Heart right ventricle (tissue), 16 donors: ENCODE results near the gene P4HA2. TPM values are rescaled to one million over a fixed set of nuclear protein-coding genes. Genes with fewer than 3 reads are reported as not detected.
A peak's percentile ranks its signal among the peaks of the same experiment; 100 is the strongest.

Experiments used
- ATAC-seq, 8 donors: fragments of 200-7000 bp; cut with Tn5 transposase; one replicate each; pipeline ENCODE4 v1.9.1; 2020; ENCODE audit warnings: mild to moderate bottlenecking in 8 of 8, moderate library complexity in 8 of 8, moderate number of reproducible peaks in 1 of 8
- DNase-seq, 2 donors: peaks; one replicate each; pipeline ENCODE4 v3.0.0-alpha.2; 2020
- H3K27ac ChIP-seq, 10 donors: fragments of 200-600 bp; sonication (generic) in 2 of 10; one replicate each; pipeline versions ENCODE4 v1.5.0 to v1.8.0; 2020 to 2022; ENCODE audit warnings: mild to moderate bottlenecking in 3 of 10
- H3K27me3 ChIP-seq, 7 donors: fragments of 200-600 bp; one replicate each; pipeline ENCODE4 v1.8.0; 2021 to 2022; ENCODE audit warnings: mild to moderate bottlenecking in 2 of 7
- H3K36me3 ChIP-seq, 9 donors: fragments of 200-600 bp; sonication (generic) in 1 of 9; one replicate each; pipeline versions ENCODE4 v1.5.0 to v1.8.0; 2020 to 2022; ENCODE audit warnings: mild to moderate bottlenecking in 2 of 9
- H3K4me1 ChIP-seq, 9 donors: fragments of 200-600 bp; sonication (generic) in 1 of 9; one replicate each; pipeline versions ENCODE4 v1.5.0 to v1.8.0; 2020 to 2022; ENCODE audit warnings: mild to moderate bottlenecking in 4 of 9
- H3K4me3 ChIP-seq, 10 donors: fragments of 200-600 bp; sonication (generic) in 2 of 10; one replicate each; pipeline versions ENCODE4 v1.5.0 to v1.8.0; 2020 to 2022; ENCODE audit warnings: mild to moderate bottlenecking in 7 of 10, moderate library complexity in 2 of 10
- H3K9me3 ChIP-seq, 11 donors: fragments of 200-600 bp in 10 of 11; sonication (generic) in 2 of 11; one replicate each; pipeline versions ENCODE4 v1.5.0 to v1.8.0; 2013 to 2022; ENCODE audit warnings: mild to moderate bottlenecking in 2 of 11, control low read depth in 1 of 11, moderate library complexity in 1 of 11
- WGBS, 2 donors: extraction: QIAGEN DNeasy Blood & Tissue Kit; methylation state at CpG; one replicate each; pipeline ENCODE4 v1.1.7; 2013; ENCODE audit warnings: inconsistent platforms in 1 of 2; 5-methylcytosine and 5-hydroxymethylcytosine counted together
- intact Hi-C, 10 donors: fragments of 100-400 bp; cut with DNase I; formaldehyde crosslinking; loops; one replicate each; pipeline versions ENCODE4 v1.11.1 to v1.14.2; 2022
- long read RNA-seq, 3 donors: library from polyadenylated mRNA; unstranded; transcript quantifications; one replicate each; pipeline ENCODE4 v2.0.0, GENCODE V29; 2020 to 2021
- polyA plus RNA-seq, 2 donors: library from polyadenylated mRNA; stranded (reverse); fragments of 200-250 nt; gene quantifications; one replicate each; pipeline ENCODE4 v1.2.3, GENCODE V29; 2013
- total RNA-seq, 10 donors: library from RNA; stranded (reverse); fragmentation: NEBNext Ultra II Directional in 3 of 10; extraction: Animal tissue kit (Norgen Biotek cat#: 25700) in 3 of 10; gene quantifications; one replicate each; pipeline versions ENCODE4 v1.2.1 to v1.2.4, GENCODE V29; 2021 to 2023
- TF ChIP-seq, protein P1 (sequence below), 9 donors: fragments of 200-600 bp; sonication (generic) in 2 of 9; IDR thresholded peaks; one replicate each; pipeline versions ENCODE4 v1.5.0 to v1.8.0; 2021 to 2022; ENCODE audit warnings: antibody characterized with exemption in 9 of 9, mild to moderate bottlenecking in 5 of 9, moderate library complexity in 1 of 9
- donor health status: Arrhythmogenic right ventricular cardiomyopathy.
- donor health status: ischemic (EF 13 %, LVEDD 7.1; RV severe dilation, severe dysfunction).
- donor health status: healthy with polysubstance abuse.
- donor health status: DM: no; HTN: yes; CAD: no.
- donor health status: DM: no; HTN: no; CAD: no.
- donor health status: ischemic (EF 25% LVEDD 6.9; RV normal size, moderate dysfunction).
- donor health status: ischemic (EF 25% LVEDD 5.7; RV mildly dilated, moderate dysfunction).
- donor health status: healthy.
- donor health status: DM: yes; HTN: yes; CAD: no.
- donor health status: Ischemic cardiomyopathy.
- donor health status: ischemic (EF 35%, LVEDD 5.7; RV mildly dilated, moderate dysfunction).
- donor health status: nonischemic (EF 11% LVEDD 7.7; RV severe dilation, severe dysfunction).
- donor health status: DM: yes; HTN: yes; CAD: no.
- donor health status: PGD.
- donor health status: ischemic (EF 29% LVEDD 5.4; RV normal size, mild dysfunction).
- donor health status: nonischemic (EF 23%, LVEDD 6.1; RV moderate dilation, normal function).

The P4HA2 gene
- total RNA-seq (10 to 100 TPM; 35.0 to 77.1 (median 52.4) TPM), polyA plus RNA-seq (10 to 100 TPM; 27.2 to 97.0 TPM)
- long read RNA-seq, donor 1, transcript P4HA2-202 (15 exons, 2,313 nt) = major isoform, 38 of 87 reads
- long read RNA-seq, donor 1, partial matches to known transcripts = 13 of 87 reads
- long read RNA-seq, donor 1, other reads (novel, unspliced or antisense) = 31 of 87 reads
- long read RNA-seq, donor 2, transcript P4HA2-202 (15 exons, 2,313 nt) = major isoform, 48 of 168 reads
- long read RNA-seq, donor 2, transcript P4HA2-201 (16 exons, 2,230 nt) = minor isoform, 12 of 168 reads
- long read RNA-seq, donor 2, partial matches to known transcripts = 25 of 168 reads
- long read RNA-seq, donor 2, other reads (novel, unspliced or antisense) = 75 of 168 reads
- long read RNA-seq, donor 3, transcript P4HA2-201 (16 exons, 2,230 nt) = minor isoform, 12 of 354 reads
- long read RNA-seq, donor 3, transcript P4HA2-203 (16 exons, 2,223 nt) = minor isoform, 9 of 354 reads
- long read RNA-seq, donor 3, transcript P4HA2-202 (15 exons, 2,313 nt) = major isoform, 155 of 354 reads
- long read RNA-seq, donor 3, partial matches to known transcripts = 108 of 354 reads
- long read RNA-seq, donor 3, other reads (novel, unspliced or antisense) = 65 of 354 reads

DNA sequence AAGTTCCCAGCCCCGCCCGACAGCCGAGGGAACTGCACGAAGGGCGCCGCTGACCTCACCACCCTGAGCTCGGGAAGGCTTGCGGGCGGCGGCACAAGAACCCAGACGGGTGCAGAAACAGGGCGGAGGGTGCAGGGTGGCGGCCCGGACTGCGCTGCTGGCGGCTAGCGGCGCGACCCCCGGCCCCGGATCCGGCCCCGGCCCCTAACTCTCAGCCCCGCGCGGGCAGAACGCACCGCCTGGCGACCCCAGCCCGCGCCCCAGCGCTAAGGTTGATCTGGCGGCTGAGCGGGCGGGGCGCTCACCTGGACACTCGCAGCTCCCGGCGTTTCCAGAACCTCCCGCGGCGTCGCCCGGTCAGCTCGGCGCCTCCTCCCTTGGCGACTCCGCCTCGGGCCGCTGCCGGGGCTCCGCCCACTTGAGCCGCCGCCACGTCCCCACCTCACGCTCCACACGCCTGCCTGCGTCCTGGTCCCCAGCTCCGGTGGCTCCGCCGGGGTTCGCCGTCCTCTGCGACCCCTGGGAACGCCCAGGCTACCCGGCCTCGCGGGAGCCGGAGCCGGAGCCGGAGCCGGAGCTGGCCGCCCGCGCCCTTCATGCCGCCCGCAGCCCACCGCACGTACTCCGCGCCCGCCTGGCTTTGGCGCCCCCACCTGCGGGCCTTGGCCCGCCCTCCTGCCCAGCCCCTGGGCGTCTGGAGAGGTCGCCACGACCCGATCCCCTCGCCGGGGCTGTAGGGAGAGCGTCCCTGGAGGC is at the start of gene P4HA2:
TSS of gene P4HA2 (minus strand) at position 369 of the 756 bp plus-strand sequence. CDS start 9,227 bp downstream, outside the sequence.
- H3K36me3 ChIP-seq = no peaks in the 10 kb centered on the region
- ATAC-seq = peak; percentile 79 to 92 (median 88)
- TF ChIP-seq, protein P1, sequence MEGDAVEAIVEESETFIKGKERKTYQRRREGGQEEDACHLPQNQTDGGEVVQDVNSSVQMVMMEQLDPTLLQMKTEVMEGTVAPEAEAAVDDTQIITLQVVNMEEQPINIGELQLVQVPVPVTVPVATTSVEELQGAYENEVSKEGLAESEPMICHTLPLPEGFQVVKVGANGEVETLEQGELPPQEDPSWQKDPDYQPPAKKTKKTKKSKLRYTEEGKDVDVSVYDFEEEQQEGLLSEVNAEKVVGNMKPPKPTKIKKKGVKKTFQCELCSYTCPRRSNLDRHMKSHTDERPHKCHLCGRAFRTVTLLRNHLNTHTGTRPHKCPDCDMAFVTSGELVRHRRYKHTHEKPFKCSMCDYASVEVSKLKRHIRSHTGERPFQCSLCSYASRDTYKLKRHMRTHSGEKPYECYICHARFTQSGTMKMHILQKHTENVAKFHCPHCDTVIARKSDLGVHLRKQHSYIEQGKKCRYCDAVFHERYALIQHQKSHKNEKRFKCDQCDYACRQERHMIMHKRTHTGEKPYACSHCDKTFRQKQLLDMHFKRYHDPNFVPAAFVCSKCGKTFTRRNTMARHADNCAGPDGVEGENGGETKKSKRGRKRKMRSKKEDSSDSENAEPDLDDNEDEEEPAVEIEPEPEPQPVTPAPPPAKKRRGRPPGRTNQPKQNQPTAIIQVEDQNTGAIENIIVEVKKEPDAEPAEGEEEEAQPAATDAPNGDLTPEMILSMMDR (IDR thresholded peaks at IDR 0.05) = peak in 4 of 9 donors; percentile 2 to 40 (median 23)
- 0 to 1% methylated on average over 79 to 92 of the region's 92 CpGs for WGBS, 2 donors
- DNase-seq = peak; percentile 80 to 87
- H3K27ac ChIP-seq = peak within 1 kb of the TSS; percentile 77 to 99 (median 94)
- H3K4me1 ChIP-seq = peaks cover 29 to 62% (median 44%) of the 10 kb centered on the region in 9 donors
- H3K27me3 ChIP-seq = peaks cover 0 to 16% (median 0%) of the 10 kb centered on the region in 7 donors
- no peaks in the 10 kb centered on the region for H3K9me3 ChIP-seq
- H3K4me3 ChIP-seq = peak within 1 kb of the TSS; percentile 59 to 98 (median 88)
- intact Hi-C loops = loop anchor here in 3 of 10 donors (5.0 kb wide), 3 partner anchors 35 to 65 kb away; partner anchors contain the start of gene SLC22A4 (in 2 of the 3)

DNA sequence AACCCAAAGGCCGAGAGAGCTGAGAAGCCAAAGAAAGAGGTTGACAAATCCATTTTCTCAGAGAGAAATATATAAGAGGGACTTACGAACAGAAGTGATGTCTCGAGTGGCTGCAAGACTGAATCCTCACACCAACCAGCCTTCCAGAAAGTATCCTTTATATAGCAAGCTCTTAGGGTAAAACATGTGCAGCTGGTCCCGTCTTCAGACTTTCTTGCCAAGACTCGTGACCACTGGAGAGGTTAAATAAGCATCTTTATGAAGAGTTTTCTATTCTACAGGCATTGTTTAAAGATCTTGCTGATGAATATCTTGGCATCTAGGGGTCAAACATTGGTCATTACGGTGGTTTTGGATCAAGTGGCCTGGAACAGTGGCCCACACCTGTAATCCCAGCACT is 49.6 kb upstream of the P4HA2 start:
- TF ChIP-seq, protein P1 (IDR thresholded peaks at IDR 0.05) = no peak
- peaks cover 0 to 11% (median 0%) of the 10 kb centered on the region in 9 donors for H3K4me1 ChIP-seq
- DNase-seq (no peak), ATAC-seq (no peak)
- 79 to 88% methylated on average over 6 of the region's 6 CpGs for WGBS, 2 donors
- no peaks in the 10 kb centered on the region for H3K27me3 ChIP-seq
- no peaks in the 10 kb centered on the region for H3K9me3 ChIP-seq
- intact Hi-C loops = loop anchor here in 2 of 10 donors (10.0 kb wide), 3 partner anchors 92 to 228 kb away; no protein-coding TSS in a partner anchor
- no peaks in the 10 kb centered on the region for H3K36me3 ChIP-seq
- H3K4me3 ChIP-seq = no peak overlapping the region
- H3K27ac ChIP-seq = no peak overlapping the region

DNA sequence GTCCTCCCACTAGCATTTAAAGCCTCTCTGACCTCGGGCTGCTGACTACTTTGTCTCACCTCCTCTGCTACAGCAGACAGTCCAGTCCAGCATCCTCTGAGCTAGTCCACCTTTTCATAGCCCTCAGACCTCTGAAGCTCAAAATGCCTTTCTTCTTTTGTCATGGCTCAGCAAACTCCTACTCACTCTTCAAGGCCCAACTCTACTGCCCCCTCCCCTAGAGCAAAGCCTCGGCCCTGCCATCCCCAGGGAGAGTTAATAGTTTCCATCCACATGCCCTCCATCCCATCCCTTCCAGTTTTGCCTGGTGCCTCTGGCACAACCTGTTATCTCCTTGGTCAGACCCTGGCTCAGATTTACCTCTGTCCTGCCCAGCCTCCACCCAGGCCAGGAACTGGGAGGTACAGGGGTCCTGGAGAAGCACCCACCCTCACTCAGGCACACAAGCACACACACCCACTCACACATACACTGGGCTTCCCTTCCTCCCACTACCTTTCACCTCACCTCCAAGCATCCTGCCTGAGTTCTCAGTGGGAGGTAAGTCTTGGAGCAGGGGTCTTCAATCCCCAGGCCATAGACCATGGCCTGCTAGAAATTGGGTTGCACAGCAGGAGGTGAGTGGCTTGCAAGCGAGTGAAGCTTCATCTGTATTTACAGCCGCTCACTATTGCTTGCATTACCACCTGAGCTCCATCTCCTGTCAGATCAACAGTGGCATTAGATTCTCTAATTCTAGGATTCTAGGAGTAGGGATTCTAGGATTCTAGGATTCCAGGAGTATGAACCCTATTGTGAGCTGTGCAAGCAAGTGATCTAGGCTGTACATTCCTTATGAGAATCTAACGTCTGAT is 47.9 kb upstream of the P4HA2 start:
- H3K9me3 ChIP-seq = no peaks in the 10 kb centered on the region
- H3K27ac ChIP-seq = no peak overlapping the region
- intact Hi-C loops = loop anchor here in 2 of 10 donors (10.0 kb wide), 3 partner anchors 91 to 229 kb away; no protein-coding TSS in a partner anchor
- H3K36me3 ChIP-seq = no peaks in the 10 kb centered on the region
- H3K27me3 ChIP-seq = no peaks in the 10 kb centered on the region
- ATAC-seq = no peak
- H3K4me1 ChIP-seq = peaks cover 0 to 10% (median 0%) of the 10 kb centered on the region in 9 donors
- 88 to 89% methylated on average over 5 of the region's 5 CpGs for WGBS, 2 donors
- no peak overlapping the region for H3K4me3 ChIP-seq
- no peak for DNase-seq
- TF ChIP-seq, protein P1 (IDR thresholded peaks at IDR 0.05) = no peak
